NCI-H1417 (cell line): Measurements from ENCODE around the gene ZNF343.
"Not testable (repeated sequence)": the region's sequence is repeated elsewhere in the genome, so short reads cannot be mapped to it uniquely, and the experiment has no call there.

Experiments
- DNase-seq, 3 experiments: peaks; one replicate each; lab custom pipeline; 2025; lab: John Stamatoyannopoulos, UW

The ZNF343 gene

DNA sequence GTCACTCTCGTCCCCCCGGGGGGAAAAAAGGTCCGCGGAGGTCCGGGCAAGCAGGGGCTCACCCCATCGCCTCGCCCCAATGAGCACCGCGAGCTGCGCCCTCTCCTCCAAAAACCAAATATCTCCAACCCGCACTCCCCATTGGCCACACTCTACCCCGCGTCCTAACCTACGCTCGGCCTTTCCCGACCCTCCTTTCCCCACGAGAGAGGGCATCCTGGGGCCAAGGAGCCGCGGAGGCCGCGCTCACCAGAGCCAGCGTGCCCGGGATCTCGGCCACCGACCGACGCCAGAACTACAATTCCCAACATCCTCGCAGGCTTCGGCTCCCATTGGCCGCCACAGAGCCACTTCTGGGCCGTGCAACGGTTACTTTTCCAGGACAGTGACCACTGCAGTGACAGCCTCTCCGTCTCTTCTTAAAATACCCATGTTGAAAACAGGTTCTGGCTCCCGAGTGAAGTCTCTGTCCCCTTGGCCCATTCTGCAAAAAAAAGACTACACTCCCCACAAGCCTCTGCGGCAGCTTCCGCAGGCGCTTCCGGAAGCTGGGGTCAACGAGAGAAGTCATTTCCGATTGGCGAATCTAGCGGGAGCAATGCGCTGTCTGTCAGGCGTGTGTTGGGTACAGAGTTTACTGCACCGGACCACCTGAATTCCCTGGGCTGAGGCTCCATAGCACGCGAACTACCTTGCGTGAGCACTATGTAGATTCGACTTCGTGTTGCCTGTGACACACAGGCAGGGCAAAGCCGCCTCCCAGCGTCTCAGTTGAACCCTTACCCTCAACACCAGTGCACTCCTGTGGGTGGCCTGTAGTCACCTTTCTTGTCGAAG lies at the start of gene ZNF343:
Gene ZNF343 (minus strand): TSS at position 285 of the 837 bp plus-strand sequence. CDS start 15,020 bp downstream, outside the sequence.
- DNase-seq, result peak; percentile 89 to 95 (median 95)

- no peak for DNase-seq
Measured at GRCh38 chr20:2557873-2558580, 49.3 kb upstream of the ZNF343 start.

DNA sequence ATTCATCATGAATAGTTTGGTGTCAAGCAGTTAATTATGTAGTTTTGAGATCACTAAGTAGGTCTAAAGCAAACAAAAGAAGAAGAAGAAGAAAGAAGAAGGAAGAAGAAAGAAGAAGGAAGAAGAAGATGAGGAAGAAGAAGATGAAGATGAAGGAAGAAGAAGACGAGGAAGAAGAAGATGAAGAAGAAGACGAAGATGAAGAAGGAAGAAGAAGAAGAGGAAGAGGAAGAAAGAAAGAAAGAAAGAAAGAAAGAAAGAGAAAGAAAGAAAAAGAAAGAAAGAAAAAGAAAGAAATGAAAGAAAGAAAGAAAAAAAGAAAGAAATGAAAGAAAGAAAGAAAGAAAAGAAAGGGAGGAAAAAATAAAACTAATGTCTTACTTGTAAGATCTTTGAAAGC lies 36.9 kb upstream of the ZNF343 start:
- DNase-seq, result no peak

DNA sequence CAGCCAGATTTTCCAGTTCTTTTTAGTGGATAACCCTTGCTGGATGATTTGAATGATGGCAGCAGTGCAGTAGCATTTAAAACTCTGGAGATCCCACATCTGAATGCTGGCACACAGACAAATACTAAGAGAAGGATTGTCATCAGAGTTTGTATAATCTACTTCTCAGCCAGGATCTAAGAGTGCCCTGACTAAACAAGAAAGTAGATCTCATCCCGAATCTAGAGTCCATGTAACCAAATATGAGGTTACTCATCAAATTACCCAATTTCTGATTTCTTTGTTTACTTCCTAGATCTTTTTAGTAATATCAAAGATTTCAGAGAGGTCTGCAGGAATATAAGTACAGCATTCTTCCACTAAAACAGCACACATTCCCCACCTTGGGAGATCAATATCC lies 35.5 kb upstream of the ZNF343 start:
- DNase-seq, result no peak

DNA sequence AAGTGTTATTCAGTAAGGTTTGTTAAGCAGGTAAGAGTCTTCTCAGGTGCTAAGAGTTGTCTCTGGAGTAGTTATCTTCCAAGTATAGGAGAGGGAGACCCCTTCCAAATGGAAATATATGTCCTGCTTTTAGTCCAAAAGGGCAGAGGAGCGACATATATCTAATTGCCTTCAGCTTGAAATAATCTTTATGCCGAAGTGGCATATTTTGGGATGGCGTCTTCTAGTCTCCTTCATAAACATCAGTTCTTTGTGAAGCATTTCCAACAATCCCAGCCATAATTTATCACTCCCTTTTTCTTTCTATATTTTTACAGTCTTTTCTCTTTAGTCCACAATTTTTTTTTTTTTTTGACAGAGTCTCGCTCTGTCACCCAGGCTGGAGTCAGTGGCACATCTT lies 33.6 kb upstream of the ZNF343 start:
- no peak for DNase-seq

DNA sequence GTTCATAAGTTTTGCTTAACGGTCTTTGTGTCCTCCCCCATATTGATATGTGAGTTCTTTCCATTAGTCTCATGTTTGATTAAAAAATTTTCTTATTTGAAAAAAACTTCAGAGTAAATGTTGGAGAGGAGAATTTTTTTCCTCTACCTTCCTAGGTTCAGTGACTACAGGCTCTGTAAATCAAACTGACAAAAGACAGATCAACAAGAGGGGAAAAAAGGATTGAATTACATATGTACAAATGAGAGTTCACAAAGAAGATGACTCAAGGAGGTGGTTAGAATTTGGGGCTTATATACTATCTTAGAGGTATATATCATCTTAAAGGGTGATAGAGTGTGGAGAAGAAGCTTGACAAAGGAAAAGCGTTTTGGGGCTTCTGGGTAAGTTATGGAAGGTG lies 33.2 kb upstream of the ZNF343 start:
- no peak for DNase-seq

GRCh38 chr20:2538931-2539720 lies 30.4 kb upstream of the ZNF343 start:
- no peak for DNase-seq

- DNase-seq, result no peak
Measured at GRCh38 chr20:2538356-2538755, 29.6 kb upstream of the ZNF343 start.

DNA sequence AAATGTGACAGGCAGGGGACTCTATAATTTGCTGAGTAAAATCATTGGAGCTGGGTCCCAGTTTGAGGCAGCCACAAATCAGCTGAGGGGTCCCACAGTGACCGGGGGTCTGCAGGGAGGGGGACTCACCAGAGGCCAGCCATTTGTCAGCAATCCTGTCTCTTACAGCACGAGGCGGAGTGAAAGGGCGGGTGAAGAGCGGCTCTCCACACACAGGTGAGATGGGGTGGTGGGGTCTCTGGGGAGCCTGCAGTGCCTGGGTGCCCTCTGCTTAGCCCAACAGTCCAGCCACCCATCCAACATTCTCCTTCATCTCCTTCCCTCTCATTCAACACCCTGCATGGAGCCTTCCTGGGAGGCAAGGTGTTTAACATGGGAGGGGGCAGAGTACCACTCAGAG lies 28.4 kb upstream of the ZNF343 start:
- DNase-seq, result no peak

- no peak for DNase-seq
Measured at GRCh38 chr20:2536560-2536986, 27.9 kb upstream of the ZNF343 start, which contains the start of gene TMC2. Gene TMC2, plus strand, starts transcription at chr20:2536573. Its CDS starts 49 bp downstream, at chr20:2536622.

DNA sequence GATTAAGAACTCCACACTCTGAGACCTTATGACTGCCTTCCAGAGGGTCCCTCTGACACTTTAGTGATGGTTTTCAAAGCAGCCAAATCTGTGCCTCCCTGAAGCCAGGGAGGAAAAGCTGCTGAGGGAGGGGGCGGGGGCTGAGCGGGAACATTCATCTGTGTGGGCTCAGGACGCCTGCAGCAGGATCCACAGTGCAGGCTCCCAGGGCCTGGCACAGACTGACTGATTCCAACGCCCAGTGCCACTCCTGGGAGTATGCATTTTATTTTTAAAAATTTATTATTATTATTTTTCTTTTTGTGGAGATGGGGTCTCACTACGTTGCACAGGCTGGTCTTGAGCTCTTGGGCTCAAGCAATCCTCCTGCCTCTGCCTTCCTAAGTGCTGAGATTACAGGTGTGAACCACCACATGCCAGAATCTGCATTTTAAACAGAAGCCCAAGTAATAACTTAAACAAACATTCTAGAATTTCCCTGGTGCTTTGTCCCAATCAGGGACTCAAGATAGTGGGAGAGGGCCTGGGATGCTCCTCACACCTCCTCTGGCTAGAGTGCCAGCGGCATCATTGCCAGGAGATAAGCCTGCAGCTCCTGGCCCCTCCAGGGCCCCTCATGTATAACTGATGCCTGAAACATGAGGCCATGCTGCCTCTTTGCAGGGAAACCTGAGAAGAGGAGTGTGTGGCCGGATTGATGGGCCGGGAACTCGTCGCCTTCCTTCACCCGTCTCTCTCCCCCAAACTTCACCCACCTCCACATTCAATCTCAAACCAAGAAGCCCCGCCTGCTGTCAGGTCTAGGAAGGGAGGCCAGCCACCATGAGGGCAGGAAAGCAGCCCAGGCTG lies 27.2 kb upstream of the ZNF343 start:
- DNase-seq, result no peak

- no peak for DNase-seq
Measured at GRCh38 chr20:2533118-2533517, 24.4 kb upstream of the ZNF343 start.

GRCh38 chr20:2528671-2529271 lies 20.1 kb upstream of the ZNF343 start:
- DNase-seq, result no peak

GRCh38 chr20:2527762-2528161 lies 19.0 kb upstream of the ZNF343 start:
- no peak for DNase-seq

GRCh38 chr20:2526218-2526583 lies 17.5 kb upstream of the ZNF343 start:
- not testable (repeated sequence) for DNase-seq

- peak; percentile 50 to 88 (median 87) for DNase-seq
Measured at GRCh38 chr20:2524709-2525506, 16.2 kb upstream of the ZNF343 start.

- peak; percentile 79 to 90 (median 88) for DNase-seq
Measured at GRCh38 chr20:2523919-2524708, 15.4 kb upstream of the ZNF343 start.

DNA sequence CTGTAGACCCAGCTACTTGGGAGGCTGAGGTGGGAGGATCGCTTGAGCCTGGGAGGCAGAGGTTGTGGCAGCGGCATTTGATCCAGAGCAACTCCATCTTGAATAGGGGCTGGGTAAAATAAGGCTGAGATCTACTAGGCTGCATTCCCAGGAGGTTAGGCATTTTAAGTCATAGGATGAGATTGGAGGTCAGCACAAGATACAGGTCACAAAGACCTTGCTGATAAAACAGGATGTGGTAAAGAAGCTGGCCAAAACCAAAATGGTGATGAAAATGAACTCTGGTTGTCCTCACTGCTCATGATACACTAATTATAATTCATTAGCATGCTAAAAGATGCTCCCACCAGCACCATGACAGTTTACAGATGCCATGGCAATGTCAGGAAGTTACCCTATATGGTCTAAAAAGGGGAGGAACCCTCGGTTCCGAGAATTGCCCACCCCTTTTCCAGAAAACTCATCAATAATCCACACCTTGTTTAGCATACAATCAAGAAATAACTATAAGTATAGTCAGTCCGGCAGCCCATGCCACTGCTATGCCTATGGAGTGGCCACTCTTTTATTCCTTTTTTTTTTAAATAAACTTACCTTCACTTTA lies 14.2 kb upstream of the ZNF343 start:
- not testable (repeated sequence) for DNase-seq
